ENCODE measurements around the gene GALT.

DNA sequence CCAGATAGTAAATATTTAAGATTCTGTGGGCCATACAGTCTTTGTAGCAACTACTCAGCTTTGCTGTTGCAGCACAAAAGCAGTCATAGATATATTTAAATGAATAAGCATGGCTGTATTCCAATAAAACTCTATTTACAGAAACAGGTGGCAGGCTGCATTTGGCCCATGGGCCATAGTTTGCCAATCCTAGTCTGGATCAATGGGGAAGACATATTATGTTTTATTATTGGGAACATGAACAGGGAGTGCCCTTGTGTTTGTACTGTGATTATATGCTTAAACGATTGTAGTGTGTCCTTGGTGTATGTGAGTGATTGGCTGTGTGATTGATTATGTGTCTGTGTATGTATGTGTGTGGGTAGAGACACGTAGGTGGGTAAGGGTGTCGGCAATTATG, 28.0 kb downstream of the GALT start:
- TF ChIP-seq POLR2A (IDR thresholded peaks at IDR 0.05): no peak
- TF ChIP-seq, protein P1, sequence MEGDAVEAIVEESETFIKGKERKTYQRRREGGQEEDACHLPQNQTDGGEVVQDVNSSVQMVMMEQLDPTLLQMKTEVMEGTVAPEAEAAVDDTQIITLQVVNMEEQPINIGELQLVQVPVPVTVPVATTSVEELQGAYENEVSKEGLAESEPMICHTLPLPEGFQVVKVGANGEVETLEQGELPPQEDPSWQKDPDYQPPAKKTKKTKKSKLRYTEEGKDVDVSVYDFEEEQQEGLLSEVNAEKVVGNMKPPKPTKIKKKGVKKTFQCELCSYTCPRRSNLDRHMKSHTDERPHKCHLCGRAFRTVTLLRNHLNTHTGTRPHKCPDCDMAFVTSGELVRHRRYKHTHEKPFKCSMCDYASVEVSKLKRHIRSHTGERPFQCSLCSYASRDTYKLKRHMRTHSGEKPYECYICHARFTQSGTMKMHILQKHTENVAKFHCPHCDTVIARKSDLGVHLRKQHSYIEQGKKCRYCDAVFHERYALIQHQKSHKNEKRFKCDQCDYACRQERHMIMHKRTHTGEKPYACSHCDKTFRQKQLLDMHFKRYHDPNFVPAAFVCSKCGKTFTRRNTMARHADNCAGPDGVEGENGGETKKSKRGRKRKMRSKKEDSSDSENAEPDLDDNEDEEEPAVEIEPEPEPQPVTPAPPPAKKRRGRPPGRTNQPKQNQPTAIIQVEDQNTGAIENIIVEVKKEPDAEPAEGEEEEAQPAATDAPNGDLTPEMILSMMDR (IDR thresholded peaks at IDR 0.05): no peak
